HuH-7.5 (cell line): ENCODE data around the gene PRDM16.
A peak's percentile ranks its signal among the peaks of the same experiment; 100 is the strongest.

Source experiments
- DNase-seq: peaks from one replicate; pipeline ENCODE4 v3.0.0; 2011; ENCODE audit warnings: low spot score

PRDM16 gene

DNA sequence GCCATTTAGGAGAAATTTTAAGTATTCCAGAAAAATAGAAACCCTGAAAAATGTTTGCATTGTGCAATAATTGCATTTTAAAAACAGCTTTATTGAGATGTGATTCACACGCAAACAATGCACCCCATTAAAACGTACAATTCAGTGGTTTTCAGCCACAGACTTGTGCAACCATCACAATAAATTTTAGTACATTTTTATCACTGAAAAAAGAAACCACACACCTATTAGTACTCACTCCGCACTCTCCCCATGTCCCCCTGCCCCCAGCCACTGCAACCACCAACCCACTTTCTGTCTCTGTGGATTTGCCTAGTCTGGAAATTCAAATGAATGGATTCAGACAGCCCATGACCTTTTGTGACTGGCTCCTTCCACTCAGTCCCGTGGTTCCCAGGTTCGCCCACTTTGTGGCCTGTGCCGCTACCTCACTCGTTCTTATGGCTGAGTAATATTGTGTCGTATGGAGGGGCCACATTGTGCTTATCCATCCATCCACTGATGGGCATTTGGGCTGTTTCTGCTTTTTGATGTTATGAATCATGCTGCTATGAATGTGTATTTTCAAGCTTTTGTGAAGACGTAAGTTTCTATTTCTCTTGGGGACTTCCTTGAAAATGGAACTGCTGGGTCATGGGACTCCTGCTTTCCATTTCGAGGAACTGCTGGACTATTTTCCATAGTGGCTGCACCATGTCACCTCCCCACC is 237.7 kb downstream of the PRDM16 start:
- DNase-seq: no peak

DNA sequence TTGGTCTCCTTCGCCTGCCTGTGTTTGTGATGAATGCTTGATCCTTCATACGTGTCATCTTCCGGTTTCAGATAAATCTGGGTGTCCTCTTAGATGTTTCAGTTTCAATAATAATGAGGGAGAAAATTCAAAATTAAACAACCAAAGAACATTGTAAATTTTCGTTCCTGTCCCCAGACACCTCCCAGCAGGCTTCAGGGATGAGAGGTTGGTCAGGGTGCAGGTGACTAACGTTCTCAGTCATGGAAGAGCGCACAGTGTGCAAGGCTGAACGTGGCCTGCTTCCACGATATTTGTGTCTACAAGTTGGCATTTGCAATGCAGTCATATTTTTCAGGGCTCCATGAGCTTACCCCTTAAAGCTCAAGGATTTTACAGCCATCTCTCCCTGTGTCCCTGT is 238.4 kb downstream of the PRDM16 start:
- DNase-seq: no peak

DNA sequence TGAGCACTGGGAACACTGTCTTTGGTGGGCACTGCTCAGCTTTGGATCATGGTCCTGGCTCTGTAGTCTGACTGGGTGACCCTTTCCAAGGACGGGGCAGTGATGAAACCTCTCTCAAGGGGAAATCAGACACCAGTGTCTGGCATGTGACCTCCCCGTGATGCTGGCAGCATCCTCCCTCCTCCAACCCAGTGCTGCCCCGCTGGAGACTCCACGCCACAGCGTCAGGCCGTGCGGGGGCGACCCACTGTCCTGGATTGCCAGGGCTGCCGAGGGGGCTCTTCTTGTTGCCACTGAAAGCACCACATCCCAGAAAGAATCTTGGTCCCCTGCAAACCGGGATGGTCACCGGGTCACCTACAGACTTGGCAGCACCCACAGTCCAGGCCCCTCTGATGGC is 239.1 kb downstream of the PRDM16 start:
- DNase-seq: no peak

DNA sequence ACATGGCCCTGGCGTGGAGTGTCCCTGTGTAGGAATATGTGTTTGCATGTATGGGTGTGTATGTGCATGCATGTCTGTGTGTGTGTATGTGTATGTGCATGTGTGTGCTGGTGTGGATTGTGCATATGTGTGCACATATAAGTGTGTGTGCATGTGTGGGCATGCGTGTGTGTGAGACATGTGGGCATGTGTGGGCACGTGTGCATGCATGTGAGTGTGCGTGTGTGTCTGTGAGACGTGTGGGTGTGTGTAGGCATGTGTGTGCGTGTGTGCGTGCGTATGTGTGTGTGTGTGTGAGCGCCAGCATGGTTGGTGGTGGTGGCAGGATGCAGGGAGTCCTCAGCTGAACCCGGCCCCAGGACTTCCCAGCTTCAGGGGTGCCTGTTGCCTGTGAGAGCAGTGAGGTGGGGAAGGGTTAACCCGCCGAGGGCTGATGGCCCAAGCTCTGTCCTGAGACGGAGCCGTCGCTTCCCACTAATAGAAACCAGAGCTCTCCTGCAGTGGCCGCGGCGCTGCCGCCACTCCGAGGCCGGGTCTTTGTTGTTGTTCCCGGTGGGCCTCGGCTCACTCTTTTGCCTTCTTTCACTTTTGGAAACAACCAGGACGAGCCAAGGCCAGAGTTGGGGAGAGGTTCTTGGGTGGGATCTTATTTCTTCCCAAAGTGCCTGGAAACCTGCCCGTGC is 241.9 kb downstream of the PRDM16 start:
- DNase-seq: no peak

DNA sequence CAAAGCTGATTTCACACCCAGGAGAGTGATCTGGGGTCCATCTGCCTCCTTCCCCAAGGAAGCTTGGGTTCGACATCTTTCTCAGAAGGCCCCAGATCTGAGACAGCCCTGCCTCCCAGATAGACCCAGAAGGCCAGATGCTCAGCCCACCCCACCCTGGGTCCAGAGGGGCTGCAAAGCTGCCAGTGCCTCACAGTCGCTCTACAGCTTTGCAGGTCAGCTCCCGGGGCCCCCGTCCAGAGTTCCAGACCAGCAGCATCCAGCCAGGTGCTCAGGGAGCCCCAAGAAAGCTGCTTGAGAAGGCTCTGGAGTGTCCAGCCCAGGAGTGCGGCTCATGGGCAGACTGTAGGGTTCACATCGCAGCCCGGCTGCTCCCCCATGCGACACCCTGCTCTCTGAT is 242.7 kb downstream of the PRDM16 start:
- DNase-seq: no peak

DNA sequence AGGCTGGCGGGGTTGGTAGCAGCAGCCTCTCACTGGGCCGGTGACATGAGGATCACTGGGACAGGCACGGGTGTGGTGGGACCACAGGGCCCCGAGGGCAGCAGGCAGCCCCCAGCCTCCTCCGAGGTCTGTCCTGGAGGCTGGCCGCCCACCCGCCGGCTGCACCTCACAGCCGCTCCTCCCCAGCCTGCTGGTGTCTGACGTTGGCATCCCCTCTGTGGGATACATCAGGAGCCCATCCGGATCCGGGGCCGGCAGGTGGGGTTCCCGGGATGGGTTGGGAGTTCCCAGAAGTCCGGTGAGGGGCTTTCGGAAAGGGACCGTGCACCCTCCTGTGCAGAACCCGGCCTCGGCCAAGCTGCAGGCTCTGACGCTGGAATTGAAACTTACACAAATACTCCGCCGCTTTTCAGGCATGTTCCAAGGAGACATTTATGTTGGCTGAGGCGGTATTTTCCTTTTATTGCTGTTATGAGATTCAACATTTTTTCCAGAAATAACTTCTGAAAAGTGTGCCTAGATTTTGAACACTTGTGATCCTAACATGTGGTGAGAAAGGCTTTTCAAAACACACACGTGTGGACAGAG is 243.4 kb downstream of the PRDM16 start:
- DNase-seq: no peak

DNA sequence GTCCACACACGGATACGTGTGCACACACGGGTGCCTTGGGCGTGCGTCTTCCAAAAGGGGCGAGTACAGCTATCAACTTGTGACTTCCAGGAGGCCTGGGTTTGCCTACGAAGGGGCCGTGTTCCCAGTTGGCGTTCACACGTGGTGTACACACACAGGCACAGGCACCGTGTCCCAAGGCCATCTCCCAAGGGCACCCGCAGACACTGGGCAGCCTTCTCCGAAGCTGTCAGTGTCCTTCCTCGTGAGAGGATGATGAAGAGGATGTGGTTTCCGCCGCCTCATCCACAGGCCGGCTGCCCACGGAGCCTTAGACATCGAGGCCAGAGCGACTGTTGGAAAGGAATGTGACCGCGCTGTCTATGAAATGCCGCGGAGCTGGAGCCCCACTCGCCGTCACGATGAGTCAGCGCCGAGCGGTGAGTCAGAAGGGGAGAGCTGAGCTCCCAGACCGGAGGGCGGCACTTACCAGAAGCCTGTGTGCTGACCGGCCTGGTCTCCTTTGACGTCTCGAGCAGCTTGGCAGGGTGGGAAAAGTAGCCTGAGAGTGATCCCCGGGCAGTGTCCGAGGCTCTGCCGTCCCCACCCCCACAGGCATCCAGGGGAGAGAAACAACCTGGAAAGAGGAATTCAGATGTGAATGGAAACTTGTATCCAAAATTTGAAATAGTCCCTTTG is 244.0 kb downstream of the PRDM16 start:
- DNase-seq: no peak

DNA sequence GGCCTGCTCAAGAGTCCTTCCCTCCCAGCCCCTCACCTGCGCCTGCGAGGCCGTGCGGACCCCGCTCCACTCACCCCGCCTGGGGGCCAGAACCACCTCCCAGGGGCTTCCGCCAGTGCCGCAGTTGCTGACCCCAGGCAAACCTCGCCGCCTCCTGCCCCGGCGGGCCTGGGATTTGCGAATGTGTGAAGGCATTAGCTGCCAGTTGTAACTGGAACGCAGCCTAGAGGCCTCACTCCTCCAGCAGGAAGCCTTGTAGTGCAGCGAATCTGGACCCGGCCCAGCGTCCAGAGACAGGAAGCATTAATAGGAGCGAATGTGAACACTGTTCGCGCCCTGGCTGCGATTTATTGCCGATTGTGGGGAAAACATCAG is 244.6 kb downstream of the PRDM16 start:
- no peak for DNase-seq

DNA sequence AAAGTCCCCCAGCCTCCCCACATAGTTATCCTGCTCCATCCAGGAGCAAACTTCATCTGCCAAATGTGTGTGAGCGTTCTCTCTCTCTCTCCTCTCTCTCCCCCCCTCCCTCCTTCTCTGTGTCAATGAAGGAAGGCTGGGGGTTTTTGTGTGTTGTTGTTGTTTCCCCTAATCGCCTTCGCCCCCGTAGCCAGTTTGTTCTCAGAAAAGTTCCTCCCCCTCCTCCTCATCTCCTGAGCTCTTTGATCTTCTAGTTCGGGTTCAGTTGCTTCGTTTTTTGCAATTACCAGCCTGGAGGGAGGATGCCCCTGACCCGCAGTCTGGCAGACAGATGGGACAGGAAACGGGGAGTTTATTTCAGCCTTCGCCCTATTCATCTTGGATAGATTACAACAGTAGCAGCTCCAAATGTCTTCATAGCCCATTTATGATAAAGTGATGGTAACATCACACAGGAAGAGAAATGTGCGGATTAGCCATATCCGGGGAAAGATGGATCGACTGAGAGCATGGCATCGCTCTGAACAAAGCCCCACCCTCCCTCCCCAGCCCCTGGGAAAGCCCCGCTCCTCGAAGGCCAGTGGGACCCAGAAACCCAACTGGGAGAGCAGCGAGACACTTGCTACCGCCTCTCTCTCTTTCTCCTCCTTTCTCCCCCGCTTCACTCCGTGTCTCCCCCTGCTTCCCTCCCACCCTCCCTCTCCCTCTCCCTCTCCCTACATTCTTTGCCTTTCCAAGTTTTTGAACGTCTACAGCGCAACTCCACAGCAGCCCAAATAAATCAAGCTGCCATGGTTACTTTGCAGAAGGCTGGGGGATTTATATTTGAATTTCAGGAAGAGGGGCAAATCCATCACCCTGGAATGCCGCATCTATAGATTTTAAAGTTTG is 245.7 kb downstream of the PRDM16 start:
- DNase-seq: no peak

DNA sequence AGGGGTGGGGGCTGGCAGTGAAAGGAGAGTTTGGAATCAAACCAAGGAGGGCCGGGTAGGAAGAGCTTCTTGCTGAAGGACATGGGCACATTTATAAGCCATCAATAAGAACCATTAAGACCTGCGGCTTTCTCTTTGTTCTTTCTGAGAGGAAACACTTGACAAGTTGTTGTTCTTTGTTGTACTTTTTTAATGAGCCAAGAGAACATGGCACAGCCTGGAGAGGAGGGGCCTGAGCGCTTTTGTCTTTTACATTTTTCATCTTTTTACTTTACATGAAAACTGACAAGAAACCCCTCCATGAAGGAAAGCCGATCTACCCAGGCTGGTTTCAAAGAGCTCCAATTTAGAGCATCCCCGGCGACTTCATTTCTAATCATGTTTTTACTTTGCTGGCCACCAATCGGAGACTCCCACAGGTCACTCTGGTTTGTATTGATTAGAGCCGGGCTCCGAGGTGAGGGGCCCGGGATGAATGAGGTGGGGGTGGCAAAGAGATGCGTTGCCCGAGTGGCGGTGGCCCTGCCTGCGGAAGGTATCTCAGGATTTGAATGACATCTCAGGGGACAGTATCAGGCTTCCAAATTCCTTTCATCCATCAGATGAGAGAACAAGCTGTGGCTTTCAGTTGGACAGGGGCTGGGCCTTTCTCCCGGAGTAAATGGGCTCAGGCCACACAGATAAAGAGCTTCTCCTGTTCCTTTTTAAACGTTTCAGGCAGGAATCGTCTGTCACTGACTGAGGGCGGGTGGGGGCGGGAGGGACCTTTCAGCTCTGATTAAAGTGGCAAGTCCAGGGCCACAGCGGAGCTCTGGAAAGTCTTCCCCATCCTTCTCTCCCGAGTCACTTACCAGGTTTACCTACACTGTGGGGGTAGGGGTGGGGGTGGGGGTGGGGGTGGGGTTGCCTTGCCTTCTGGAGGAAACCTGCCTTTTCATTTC is 246.7 kb downstream of the PRDM16 start:
- DNase-seq: no peak

DNA sequence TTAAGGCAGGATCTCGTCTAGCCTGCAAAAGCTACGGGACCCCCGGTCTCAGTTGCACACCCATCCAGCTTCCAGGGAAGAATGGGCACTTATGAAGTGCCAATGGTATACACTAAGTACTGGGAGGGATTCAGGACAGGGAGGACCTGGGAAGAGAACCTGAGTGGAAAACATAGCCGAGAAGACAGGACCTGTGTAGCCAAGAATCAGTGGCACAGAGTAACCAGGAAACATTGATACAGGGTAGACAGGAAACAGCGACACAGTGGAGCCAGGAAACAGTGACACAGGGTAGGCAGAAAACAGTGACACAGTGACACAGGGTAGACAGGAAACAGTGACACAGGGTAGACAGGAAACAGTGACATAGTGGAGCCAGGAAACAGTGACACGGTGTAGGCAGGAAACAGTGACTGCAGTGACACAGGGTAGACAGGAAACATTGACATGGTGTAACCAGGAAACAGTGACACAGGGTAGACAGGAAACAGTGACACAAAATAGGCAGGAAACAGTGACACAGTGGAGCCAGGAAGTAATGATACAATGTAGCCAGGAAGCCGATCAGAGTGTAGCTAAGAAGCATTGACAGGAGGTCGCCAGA is 247.4 kb downstream of the PRDM16 start:
- no peak for DNase-seq

DNA sequence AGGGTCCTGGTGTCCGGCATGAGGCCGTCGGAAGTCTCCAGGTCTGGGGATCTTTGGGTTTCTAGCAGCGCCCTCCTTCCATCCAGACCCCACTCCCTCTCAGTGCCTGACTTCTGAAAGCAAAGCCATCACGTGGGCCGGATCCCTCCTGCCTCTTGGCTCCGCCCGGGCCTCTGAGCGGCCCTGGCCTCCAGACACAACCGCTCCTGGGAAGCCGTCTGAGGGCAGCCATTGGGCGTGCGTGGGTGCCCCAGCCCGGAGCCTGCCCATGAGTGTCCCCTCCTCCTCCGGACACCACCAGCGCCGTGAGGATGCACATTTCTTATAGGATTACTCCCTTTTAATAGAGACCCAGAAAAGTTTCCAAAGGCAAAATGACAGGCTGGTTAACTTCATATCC is 248.5 kb downstream of the PRDM16 start:
- no peak for DNase-seq

DNA sequence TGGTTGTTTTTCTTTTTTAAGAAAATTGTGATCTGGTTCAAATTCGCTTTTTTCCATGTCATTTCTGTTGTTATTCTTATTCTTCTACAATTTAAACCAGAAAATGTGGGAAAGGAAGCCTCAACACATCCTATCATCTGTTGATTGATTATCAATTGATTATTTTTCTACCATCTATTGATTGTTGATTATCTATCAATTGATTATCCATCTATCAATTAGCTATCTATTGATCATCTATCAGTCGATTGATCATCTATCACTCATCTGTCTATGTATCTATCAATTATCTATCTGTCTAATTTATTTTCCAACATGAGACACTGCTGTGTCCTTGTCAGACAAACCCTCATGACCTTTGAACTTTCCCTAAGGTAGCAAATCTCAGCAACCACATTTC is 249.3 kb downstream of the PRDM16 start:
- DNase-seq: no peak

DNA sequence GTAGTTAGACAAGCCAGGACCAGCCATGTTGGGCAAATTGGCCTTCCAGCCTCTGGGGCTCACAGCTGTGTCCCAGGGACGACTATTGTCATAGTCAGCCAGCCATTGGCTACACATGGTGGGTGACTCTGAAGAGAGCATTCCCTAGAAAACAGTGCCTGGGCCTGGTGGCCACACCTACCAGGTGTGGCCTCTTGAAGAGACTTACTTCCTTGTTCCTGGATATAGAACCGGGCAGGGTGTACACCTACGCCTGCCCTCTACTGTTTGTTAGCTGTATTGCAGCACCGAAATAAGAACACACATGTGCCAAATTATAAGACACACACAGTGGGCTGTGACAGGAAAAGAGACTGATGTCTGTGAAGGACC is 250.9 kb downstream of the PRDM16 start:
- peak; percentile 92 for DNase-seq

DNA sequence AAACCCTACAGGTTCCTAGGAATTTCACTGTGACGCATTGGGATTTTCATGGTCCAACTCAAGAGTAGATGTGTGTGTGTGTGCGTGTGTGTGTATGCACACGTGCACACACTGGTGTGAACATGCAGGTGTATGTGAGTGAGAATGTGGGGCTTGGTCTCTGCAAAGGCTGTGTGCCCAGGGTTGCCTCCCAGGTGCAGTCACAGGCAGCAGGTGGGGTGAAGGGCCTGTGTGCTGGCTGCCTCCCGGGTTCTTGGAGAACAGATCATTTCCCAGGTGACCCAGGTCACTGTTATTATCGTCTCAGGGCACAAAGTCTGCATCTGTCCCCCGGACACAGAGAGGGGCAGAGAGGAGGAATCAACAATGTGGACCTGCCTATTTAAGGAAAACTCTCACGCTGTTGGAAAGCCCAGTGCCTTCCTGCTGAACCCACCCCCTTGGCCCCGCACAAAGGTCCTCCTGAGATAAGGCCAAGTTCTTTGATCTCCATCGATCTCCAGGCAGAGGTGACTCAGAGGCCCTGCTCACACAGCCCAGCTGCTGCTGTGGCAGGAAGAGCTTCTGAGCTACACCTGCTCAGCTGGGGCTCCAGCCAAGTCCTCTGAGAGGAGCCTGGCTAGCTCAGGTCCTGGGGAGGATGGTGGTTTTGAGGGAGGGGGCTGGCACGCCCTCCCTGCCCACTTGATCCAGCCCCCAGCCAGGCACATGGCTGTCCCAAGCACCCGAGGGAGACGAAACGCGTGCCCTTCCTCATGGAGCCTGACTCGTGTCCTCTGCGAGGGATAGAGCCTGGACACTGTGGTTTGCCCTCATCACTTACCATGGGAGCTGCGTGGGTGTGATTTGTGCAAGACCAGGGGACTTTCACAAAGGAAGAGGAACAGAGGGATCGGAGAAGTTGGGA is 251.5 kb downstream of the PRDM16 start:
- DNase-seq: peak; percentile 94

DNA sequence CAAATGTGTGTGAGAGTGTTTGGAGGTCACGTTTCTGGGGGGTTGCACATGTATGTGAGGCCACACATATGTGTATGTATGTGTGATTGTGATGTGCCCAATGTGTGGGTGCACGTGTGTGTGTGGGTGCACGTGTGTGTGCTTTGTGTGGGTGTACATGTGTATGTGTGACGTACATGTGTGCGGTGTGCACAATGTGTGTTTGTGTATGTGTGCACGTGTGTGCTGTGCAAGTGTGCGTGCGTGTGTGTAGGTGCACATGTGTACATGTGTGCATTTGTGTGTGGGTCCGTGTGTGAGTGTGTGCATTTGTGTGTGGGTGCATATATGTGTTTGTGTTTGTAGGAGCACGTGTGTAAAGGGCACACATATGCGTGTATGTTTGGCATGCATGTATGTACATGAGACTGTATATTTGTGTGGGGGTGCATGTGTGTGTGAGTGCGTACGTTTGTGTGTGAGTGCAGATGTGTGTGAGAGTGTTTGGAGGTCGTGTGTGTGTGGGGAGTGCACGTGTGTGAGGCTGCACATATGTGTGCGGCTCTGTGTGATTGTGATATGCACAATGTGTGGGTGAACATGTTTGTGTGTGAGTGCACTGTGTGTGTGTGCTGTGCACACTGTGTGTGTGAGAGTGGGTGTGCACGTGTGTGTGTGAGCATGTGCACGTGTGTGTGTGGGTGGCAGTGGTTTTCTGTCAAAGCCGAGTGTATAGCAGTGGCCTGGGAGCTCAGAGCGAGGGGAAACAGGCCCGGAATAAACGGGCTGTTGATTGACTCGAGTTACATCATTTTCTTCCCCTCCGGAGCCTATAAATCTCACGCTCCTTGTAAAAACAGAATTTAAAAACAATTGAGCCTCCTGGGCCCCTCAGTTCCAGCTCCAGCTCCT is 252.8 kb downstream of the PRDM16 start:
- DNase-seq: no peak

DNA sequence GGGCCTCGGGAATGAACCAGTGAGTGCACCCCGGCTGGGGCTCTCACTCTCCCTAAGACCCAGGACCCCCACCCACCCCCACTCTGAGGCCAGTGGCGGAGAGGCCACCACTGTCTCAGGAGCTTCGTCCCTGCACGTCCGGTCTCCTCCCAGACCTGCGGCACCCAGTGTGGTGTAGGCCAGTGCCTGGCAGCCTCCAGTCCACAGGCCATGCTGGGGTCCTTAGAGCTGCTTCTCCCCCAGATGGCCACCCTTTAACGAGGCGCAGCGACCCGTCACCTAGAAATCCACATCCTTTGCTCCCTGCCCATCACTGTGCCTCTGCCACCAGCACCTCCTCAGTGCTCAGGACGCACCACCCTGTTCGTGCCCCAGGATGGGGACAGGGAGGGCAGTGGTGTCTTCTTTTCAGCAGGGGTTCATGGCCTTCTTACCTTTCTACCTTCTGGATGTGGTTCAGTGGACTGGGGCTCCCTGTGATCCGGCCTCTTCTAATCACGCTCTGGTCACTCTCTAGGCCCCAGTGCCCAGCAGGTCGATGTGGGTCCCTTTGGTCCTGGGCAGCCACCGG is 253.5 kb downstream of the PRDM16 start:
- no peak for DNase-seq
